H9 (cell line): ENCODE measurements around the gene ZNF346. TPM values are rescaled to one million over a fixed set of nuclear protein-coding genes. Genes with fewer than 3 reads are reported as not detected.

Source experiments
- DNase-seq: peaks from one replicate; pipeline ENCODE4 v3.0.0-alpha.2; 2017
- H2AFZ ChIP-seq: one replicate; pipeline ENCODE4 v1.6.1; 2013; ENCODE audit warnings: mild to moderate bottlenecking, low read length, control low read depth, moderate library complexity
- H2AK5ac ChIP-seq: 2 replicates; pipeline ENCODE4 v1.6.1; 2013; ENCODE audit warnings: low read length, control low read depth, mixed read lengths; ENCODE audit not compliant: insufficient read length
- H2BK120ac ChIP-seq: one replicate; pipeline ENCODE4 v1.6.1; 2013; ENCODE audit warnings: low read depth, mild to moderate bottlenecking, low read length, control low read depth, inconsistent platforms; ENCODE audit not compliant: poor library complexity, severe bottlenecking
- H2BK12ac ChIP-seq: 2 replicates; pipeline ENCODE4 v1.6.1; 2013; ENCODE audit warnings: low read length, control low read depth, mixed read lengths, low read depth; ENCODE audit not compliant: insufficient read length
- H2BK15ac ChIP-seq: 2 replicates; pipeline ENCODE4 v1.6.1; 2013; ENCODE audit warnings: low read depth, low read length, control low read depth
- H2BK20ac ChIP-seq: one replicate; pipeline ENCODE4 v1.6.1; 2013; ENCODE audit warnings: low read depth, mild to moderate bottlenecking, low read length, control low read depth, inconsistent platforms; ENCODE audit not compliant: poor library complexity, severe bottlenecking
- H2BK5ac ChIP-seq: 2 replicates; pipeline ENCODE4 v1.6.1; 2013; ENCODE audit warnings: low read length, control low read depth, mixed read lengths; ENCODE audit not compliant: insufficient read length
- H3K14ac ChIP-seq: 2 replicates; pipeline ENCODE4 v1.6.1; 2013; ENCODE audit warnings: low read length, control low read depth; ENCODE audit not compliant: insufficient read depth
- H3K18ac ChIP-seq: 2 replicates; pipeline ENCODE4 v1.6.1; 2013; ENCODE audit warnings: low read depth, mild to moderate bottlenecking, mixed read lengths, low read length, control low read depth; ENCODE audit not compliant: insufficient read length
- H3K23ac ChIP-seq: 2 replicates; pipeline ENCODE4 v1.6.1; 2013; ENCODE audit warnings: low read length, control low read depth, mixed read lengths, low read depth; ENCODE audit not compliant: insufficient read length
- H3K23me2 ChIP-seq: 2 replicates; pipeline ENCODE4 v1.6.1; 2013; ENCODE audit warnings: low read depth, mild to moderate bottlenecking, mixed read lengths, low read length, control low read depth; ENCODE audit not compliant: insufficient read length, poor library complexity, severe bottlenecking
- H3K27ac ChIP-seq: 2 replicates; pipeline ENCODE4 v1.5.1; 2013; ENCODE audit warnings: low read length, control low read depth, mixed read lengths, low read depth; ENCODE audit not compliant: insufficient read length
- H3K27me3 ChIP-seq: 2 replicates; pipeline ENCODE4 v1.6.1; 2013; ENCODE audit warnings: low read length, control low read depth, inconsistent platforms; ENCODE audit not compliant: insufficient read depth
- H3K4ac ChIP-seq: 2 replicates; pipeline ENCODE4 v1.6.1; 2013; ENCODE audit warnings: low read depth, mild to moderate bottlenecking, control low read depth, inconsistent platforms, low read length, moderate library complexity
- H3K4me1 ChIP-seq: 2 replicates; pipeline ENCODE4 v1.6.1; 2013; ENCODE audit warnings: low read length, control low read depth, inconsistent platforms; ENCODE audit not compliant: insufficient read depth
- H3K4me2 ChIP-seq: 2 replicates; pipeline ENCODE4 v1.6.1; 2013; ENCODE audit warnings: low read length, control low read depth, mixed read lengths; ENCODE audit not compliant: insufficient read length, insufficient read depth
- H3K56ac ChIP-seq: 2 replicates; pipeline ENCODE4 v1.6.1; 2013; ENCODE audit warnings: low read depth, mild to moderate bottlenecking, mixed read lengths, low read length, control low read depth; ENCODE audit not compliant: insufficient read length
- H3K79me1 ChIP-seq: 2 replicates; pipeline ENCODE4 v1.6.1; 2013; ENCODE audit warnings: low read depth, mild to moderate bottlenecking, moderate library complexity, low read length, control low read depth, inconsistent platforms; ENCODE audit not compliant: insufficient read depth, poor library complexity, severe bottlenecking
- H3K79me2 ChIP-seq: 2 replicates; pipeline ENCODE4 v1.6.1; 2013; ENCODE audit warnings: low read length, control low read depth, inconsistent platforms; ENCODE audit not compliant: insufficient read depth
- H3K9ac ChIP-seq: 2 replicates; pipeline ENCODE4 v1.6.1; 2013; ENCODE audit warnings: low read length, control low read depth, mixed read lengths; ENCODE audit not compliant: insufficient read length; ENCODE audit errors: extremely low read depth
- H3K9me3 ChIP-seq: one replicate; pipeline ENCODE4 v1.6.1; 2013; ENCODE audit warnings: low read depth, low read length, inconsistent platforms; ENCODE audit not compliant: control insufficient read depth
- H3T11ph ChIP-seq: one replicate; pipeline ENCODE4 v1.6.1; 2013; ENCODE audit warnings: mild to moderate bottlenecking, low read length, control low read depth, inconsistent platforms
- H4K20me1 ChIP-seq: one replicate; pipeline ENCODE4 v1.6.1; 2013; ENCODE audit not compliant: control insufficient read depth, insufficient read length, insufficient read depth
- H4K5ac ChIP-seq: 2 replicates; pipeline ENCODE4 v1.6.1; 2013; ENCODE audit warnings: low read depth, mild to moderate bottlenecking, mixed read lengths, low read length, control low read depth; ENCODE audit not compliant: insufficient read length
- H4K8ac ChIP-seq: replicated peaks from 2 replicates; pipeline ENCODE4 v1.6.1; 2013; ENCODE audit warnings: low read length, control low read depth, mixed read lengths, low read depth; ENCODE audit not compliant: insufficient read length
- H4K91ac ChIP-seq: 2 replicates; pipeline ENCODE4 v1.6.1; 2013; ENCODE audit warnings: low read depth, mild to moderate bottlenecking, moderate library complexity, mixed read lengths, low read length, control low read depth; ENCODE audit not compliant: insufficient read length
- H3K27ac Mint-ChIP-seq, 3 experiments: 2 replicates in 2 of 3; 3 replicates in 1 of 3; pipeline ENCODE4 v1.8.0; 2020 to 2021; ENCODE audit warnings: mixed read lengths in 3 of 3, mild to moderate bottlenecking in 1 of 3, moderate library complexity in 1 of 3
- H3K27me3 Mint-ChIP-seq: 2 replicates; pipeline ENCODE4 v1.8.0; 2021; ENCODE audit warnings: low read depth, mild to moderate bottlenecking, moderate library complexity, mixed read lengths
- H3K36me3 Mint-ChIP-seq, 3 experiments: 2 replicates in 2 of 3; 3 replicates in 1 of 3; pipeline ENCODE4 v1.8.0; 2020 to 2021; ENCODE audit warnings: low read depth in 3 of 3, mixed read lengths in 3 of 3; ENCODE audit not compliant: insufficient read depth in 1 of 3
- H3K4me1 Mint-ChIP-seq, 2 experiments: 2 replicates each; pipeline ENCODE4 v1.8.0; 2020; ENCODE audit warnings: mixed read lengths in 2 of 2
- H3K4me3 Mint-ChIP-seq, 2 experiments: 2 replicates in 1 of 2; 3 replicates in 1 of 2; pipeline ENCODE4 v1.8.0; 2020 to 2021; ENCODE audit warnings: mild to moderate bottlenecking in 2 of 2, mixed read lengths in 2 of 2, moderate library complexity in 1 of 2
- H3K9me3 Mint-ChIP-seq, 2 experiments: 2 replicates in 1 of 2; 3 replicates in 1 of 2; pipeline ENCODE4 v1.8.0; 2020; ENCODE audit warnings: mild to moderate bottlenecking in 2 of 2, mixed read lengths in 2 of 2, moderate library complexity in 1 of 2
- CTCF ChIP-seq: fragments of 200-600 bp; sonication (generic); conservative IDR thresholded peaks from 3 replicates; pipeline ENCODE4 v1.8.0; 2021; ENCODE audit warnings: antibody characterized with exemption, mild to moderate bottlenecking
- WGBS: extraction: QIAGEN DNeasy Blood & Tissue Kit; methylation state at CpG from one replicate; pipeline ENCODE4 v1.1.7; 2013; ENCODE audit warnings: missing lambda C conversion rate, low lambda C conversion rate, mixed read lengths; ENCODE audit not compliant: insufficient read length; ENCODE audit errors: extremely low coverage; 5-methylcytosine and 5-hydroxymethylcytosine counted together
- total RNA-seq: library from RNA; stranded (reverse); gene quantifications from 2 replicates; pipeline ENCODE4 v1.2.1, GENCODE V29; 2021

Gene ZNF346
- total RNA-seq, 1 experiment from 2014 or later: 22.7 TPM

- Histone ChIP-seq H4K20me1 (no peaks in the 10 kb centered on the region), H3K4ac (no peak within 1 kb of the TSS), H2BK20ac (no peak within 1 kb of the TSS), H3K4me1 (peaks cover 8% of the 10 kb centered on the region), H2BK5ac (no peak within 1 kb of the TSS), H4K5ac (no peak within 1 kb of the TSS), H3K4me2 (peak within 1 kb of the TSS; percentile 52), H3K23me2 (no peaks in the 10 kb centered on the region), H3K56ac (no peak within 1 kb of the TSS), H2AK5ac (no peak within 1 kb of the TSS), H4K91ac (no peak within 1 kb of the TSS), H3K9ac (peak within 1 kb of the TSS; percentile 3), H3K79me2 (peaks cover 4% of the 10 kb centered on the region; the same call in 1 of the 2 replicates), H3K27ac (no peak within 1 kb of the TSS), H3K18ac (peak within 1 kb of the TSS; percentile 80), H3K27me3 (no peaks in the 10 kb centered on the region), H2BK15ac (no peak within 1 kb of the TSS), H3K9me3 (no peaks in the 10 kb centered on the region), H4K8ac (no peak within 1 kb of the TSS), H3T11ph (no peak within 1 kb of the TSS), H3K23ac (no peak within 1 kb of the TSS), H2AFZ (no peak within 1 kb of the TSS), H2BK12ac (no peak within 1 kb of the TSS), H3K14ac (peak within 1 kb of the TSS; percentile 84), H3K79me1 (no peaks in the 10 kb centered on the region), H2BK120ac (no peak within 1 kb of the TSS)
- Mint-ChIP-seq H3K4me3 (peak within 1 kb of the TSS; percentile 55 to 84), H3K36me3 (peaks cover 19 to 23% (median 20%) of the 10 kb centered on the region in 3 experiments; a peak in 6 of 7 replicates), H3K4me1 (peaks cover 30 to 31% of the 10 kb centered on the region in 2 experiments), H3K27me3 (no peaks in the 10 kb centered on the region; the same call in 1 of the 2 replicates), H3K9me3 (no peaks in the 10 kb centered on the region; a peak in 1 of 5 replicates), H3K27ac (peak within 1 kb of the TSS; percentile 53 to 59 (median 56))
- WGBS: no CpG with 5 or more reads among the region's 68 CpGs
- DNase-seq: peak; percentile 97
- peak; percentile 97 for TF ChIP-seq CTCF
These were observed 64.3 kb downstream of the ZNF346 start, which contains the start of gene FGFR4 for GRCh38 chr5:177086654-177087397. Gene FGFR4 (plus strand): TSS chr5:177086915. CDS start chr5:177089603, 2,688 bp downstream.
